Uterus (tissue), 4 donors: ENCODE measurements around the gene SYNE1. TPM values are rescaled to one million over a fixed set of nuclear protein-coding genes. Genes with fewer than 3 reads are reported as not detected.
A peak's percentile ranks its signal among the peaks of the same experiment; 100 is the strongest.

ENCODE experiments used
- DNase-seq, 2 donors: peaks; one replicate each; pipeline ENCODE4 v3.0.0-alpha.2; 2019 to 2020
- H3K27ac ChIP-seq, 2 donors: fragments of 200-600 bp; sonication (generic); 1 replicate in 1 of 2; 2 replicates in 1 of 2; pipeline ENCODE4 v1.5.1; 2016 to 2018
- H3K27me3 ChIP-seq, 2 donors: fragments of 200-600 bp; sonication (generic); one replicate each; pipeline ENCODE4 v1.5.1; 2018 to 2019; ENCODE audit warnings: control low read depth in 1 of 2
- H3K36me3 ChIP-seq, 2 donors: fragments of 200-600 bp; sonication (generic); one replicate each; pipeline ENCODE4 v1.5.1; 2019; ENCODE audit warnings: control low read depth in 1 of 2
- H3K4me1 ChIP-seq, 2 donors: fragments of 200-600 bp; sonication (generic); one replicate each; pipeline ENCODE4 v1.5.1; 2018 to 2019; ENCODE audit warnings: control low read depth in 1 of 2
- H3K4me3 ChIP-seq, 2 donors: fragments of 200-600 bp; sonication (generic); 1 replicate in 1 of 2; 2 replicates in 1 of 2; pipeline ENCODE4 v1.5.1; 2018 to 2019; ENCODE audit warnings: mild to moderate bottlenecking in 1 of 2
- H3K9me3 ChIP-seq, 2 donors: fragments of 200-600 bp; sonication (generic); one replicate each; pipeline ENCODE4 v1.5.1; 2019; ENCODE audit warnings: control low read depth in 1 of 2
- POLR2A ChIP-seq, 2 donors: fragments of 450-650 bp; IDR thresholded peaks; one replicate each; pipeline ENCODE4 v1.6.1; 2016; ENCODE audit warnings: antibody characterized with exemption in 2 of 2, mild to moderate bottlenecking in 1 of 2, moderate library complexity in 1 of 2
- intact Hi-C: fragments of 100-400 bp; cut with DNase I; formaldehyde crosslinking; loops from one replicate; pipeline ENCODE4 v1.15.1; 2023; ENCODE audit warnings: low total_unique reads
- total RNA-seq, 4 donors: library from RNA; depleted of rRNA in 3 of 4; stranded (reverse); fragments of >200 nt in 3 of 4; gene quantifications; one replicate each; pipeline versions ENCODE4 v1.1.0 to v1.2.4, GENCODE V29; 2014 to 2023
- TF ChIP-seq, protein P1 (sequence below), 4 experiments: fragments of 200-600 bp in 2 of 4; fragments of 450-650 bp in 2 of 4; sonication (generic) in 2 of 4; IDR thresholded peaks; one replicate each; pipeline ENCODE4 v1.5.1; 2016 to 2019; ENCODE audit warnings: antibody characterized with exemption in 4 of 4, mild to moderate bottlenecking in 2 of 4, moderate library complexity in 1 of 4
- donor health status: DM: yes; HTN: yes; CAD: no.

Gene SYNE1
- total RNA-seq, 4 donors from 2014 or later: 134 to 339 (median 181) TPM

DNA sequence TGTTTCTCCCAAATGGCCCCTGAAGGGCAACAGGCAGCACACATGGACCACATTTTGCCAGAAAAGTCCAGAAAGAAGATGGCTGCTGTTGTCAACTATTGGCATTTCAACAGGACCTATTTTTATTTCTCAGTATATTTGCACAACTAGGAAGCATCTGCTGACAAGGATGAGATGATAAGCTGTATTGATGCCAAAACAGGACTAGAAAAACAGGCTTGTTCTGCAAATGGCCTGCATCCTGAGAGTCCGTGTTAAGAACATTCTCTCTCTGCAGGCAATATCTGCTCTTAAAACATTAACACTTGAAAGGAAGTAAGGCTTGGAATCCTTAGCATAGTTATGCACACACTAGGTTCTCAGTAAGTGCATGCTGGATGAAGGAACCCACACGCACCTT lies 546.0 kb downstream of the SYNE1 start:
- Histone ChIP-seq H3K9me3 (no peaks in the 10 kb centered on the region), H3K36me3 (no peaks in the 10 kb centered on the region), H3K4me3 (no peak overlapping the region), H3K4me1 (peaks cover 0 to 3% of the 10 kb centered on the region in 2 donors), H3K27me3 (no peaks in the 10 kb centered on the region), H3K27ac (peak overlapping the region; percentile 79 to 81)
- no peak for TF ChIP-seq POLR2A (IDR thresholded peaks at IDR 0.05)
- TF ChIP-seq, protein P1, sequence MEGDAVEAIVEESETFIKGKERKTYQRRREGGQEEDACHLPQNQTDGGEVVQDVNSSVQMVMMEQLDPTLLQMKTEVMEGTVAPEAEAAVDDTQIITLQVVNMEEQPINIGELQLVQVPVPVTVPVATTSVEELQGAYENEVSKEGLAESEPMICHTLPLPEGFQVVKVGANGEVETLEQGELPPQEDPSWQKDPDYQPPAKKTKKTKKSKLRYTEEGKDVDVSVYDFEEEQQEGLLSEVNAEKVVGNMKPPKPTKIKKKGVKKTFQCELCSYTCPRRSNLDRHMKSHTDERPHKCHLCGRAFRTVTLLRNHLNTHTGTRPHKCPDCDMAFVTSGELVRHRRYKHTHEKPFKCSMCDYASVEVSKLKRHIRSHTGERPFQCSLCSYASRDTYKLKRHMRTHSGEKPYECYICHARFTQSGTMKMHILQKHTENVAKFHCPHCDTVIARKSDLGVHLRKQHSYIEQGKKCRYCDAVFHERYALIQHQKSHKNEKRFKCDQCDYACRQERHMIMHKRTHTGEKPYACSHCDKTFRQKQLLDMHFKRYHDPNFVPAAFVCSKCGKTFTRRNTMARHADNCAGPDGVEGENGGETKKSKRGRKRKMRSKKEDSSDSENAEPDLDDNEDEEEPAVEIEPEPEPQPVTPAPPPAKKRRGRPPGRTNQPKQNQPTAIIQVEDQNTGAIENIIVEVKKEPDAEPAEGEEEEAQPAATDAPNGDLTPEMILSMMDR (IDR thresholded peaks at IDR 0.05): no peak
- DNase-seq: no peak
- intact Hi-C loops: no loop called here

DNA sequence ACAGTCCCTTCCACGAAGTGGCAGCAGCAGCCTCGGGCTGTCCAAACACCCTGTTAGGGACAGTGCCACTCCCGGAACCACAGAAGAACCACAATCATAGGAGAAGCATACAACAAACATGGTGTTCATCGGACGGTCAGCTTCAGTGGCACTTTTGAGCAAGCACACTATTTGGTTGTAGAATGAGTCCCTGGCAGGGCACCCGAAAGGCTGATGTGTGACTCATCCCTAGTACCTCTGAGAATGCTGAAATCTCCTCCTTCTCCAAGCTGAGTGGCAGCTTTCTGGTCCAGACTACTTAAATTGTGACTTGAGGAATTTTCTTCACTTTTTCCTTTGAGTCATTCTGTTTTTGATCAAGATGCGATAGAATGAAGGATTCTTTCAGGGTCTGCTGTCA lies 547.2 kb downstream of the SYNE1 start:
- Histone ChIP-seq H3K4me3 (no peak overlapping the region), H3K4me1 (peaks cover 0 to 3% of the 10 kb centered on the region in 2 donors), H3K36me3 (no peaks in the 10 kb centered on the region), H3K9me3 (no peaks in the 10 kb centered on the region), H3K27me3 (no peaks in the 10 kb centered on the region), H3K27ac (peak overlapping the region; percentile 58 to 79)
- intact Hi-C loops: no loop called here
- TF ChIP-seq, protein P1 (IDR thresholded peaks at IDR 0.05): no peak
- TF ChIP-seq POLR2A (IDR thresholded peaks at IDR 0.05): no peak
- peak; percentile 54 to 60 for DNase-seq

DNA sequence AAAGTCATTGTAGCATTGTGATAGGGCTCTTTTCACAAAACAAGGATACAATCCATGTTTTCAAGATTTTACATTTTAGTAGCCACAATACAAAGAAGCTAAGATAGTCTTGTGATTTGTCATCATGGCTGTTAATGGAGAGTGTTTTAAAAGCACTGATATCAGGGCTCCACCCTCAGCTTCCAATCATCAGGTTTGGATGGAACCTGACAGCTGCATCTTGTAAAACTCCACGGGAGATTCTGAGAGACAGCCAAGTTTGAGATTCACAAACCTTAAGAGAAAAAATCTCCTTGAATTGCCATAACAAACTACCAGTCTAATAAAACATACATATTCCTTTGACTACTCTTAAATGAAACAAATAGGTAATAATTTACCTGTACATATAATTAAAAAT lies 549.5 kb downstream of the SYNE1 start:
- Histone ChIP-seq H3K27me3 (no peaks in the 10 kb centered on the region), H3K36me3 (no peaks in the 10 kb centered on the region), H3K4me1 (peaks cover 0 to 3% of the 10 kb centered on the region in 2 donors), H3K4me3 (no peak overlapping the region), H3K9me3 (no peaks in the 10 kb centered on the region), H3K27ac (peak overlapping the region in 1 of 2 donors; percentile 26)
- no peak for DNase-seq
- intact Hi-C loops: no loop called here
- TF ChIP-seq, protein P1 (IDR thresholded peaks at IDR 0.05): no peak
- no peak for TF ChIP-seq POLR2A (IDR thresholded peaks at IDR 0.05)

DNA sequence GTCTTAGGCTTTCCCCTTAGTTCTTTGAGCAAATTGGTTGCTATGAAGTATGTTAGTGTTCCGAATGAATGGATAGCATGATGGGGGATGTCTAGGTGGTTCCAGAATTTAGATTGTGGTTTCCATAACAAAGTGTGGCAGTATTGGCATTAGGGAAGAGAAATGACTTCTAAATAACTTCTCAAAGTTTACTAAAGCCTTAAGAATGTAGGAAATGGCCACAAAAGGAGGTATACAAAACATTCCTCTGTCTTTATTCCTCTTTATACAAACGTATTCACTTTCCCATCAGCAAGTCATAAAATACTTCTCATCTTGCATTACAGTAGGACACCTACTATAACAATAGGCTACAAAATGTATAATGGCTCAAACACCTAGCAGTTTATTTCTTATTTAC lies 550.1 kb downstream of the SYNE1 start:
- Histone ChIP-seq H3K4me3 (no peak overlapping the region), H3K27ac (peak overlapping the region; percentile 22 to 26), H3K9me3 (no peaks in the 10 kb centered on the region), H3K27me3 (no peaks in the 10 kb centered on the region), H3K4me1 (peaks cover 0 to 3% of the 10 kb centered on the region in 2 donors), H3K36me3 (no peaks in the 10 kb centered on the region)
- DNase-seq: no peak
- intact Hi-C loops: no loop called here
- TF ChIP-seq, protein P1 (IDR thresholded peaks at IDR 0.05): no peak
- no peak for TF ChIP-seq POLR2A (IDR thresholded peaks at IDR 0.05)

DNA sequence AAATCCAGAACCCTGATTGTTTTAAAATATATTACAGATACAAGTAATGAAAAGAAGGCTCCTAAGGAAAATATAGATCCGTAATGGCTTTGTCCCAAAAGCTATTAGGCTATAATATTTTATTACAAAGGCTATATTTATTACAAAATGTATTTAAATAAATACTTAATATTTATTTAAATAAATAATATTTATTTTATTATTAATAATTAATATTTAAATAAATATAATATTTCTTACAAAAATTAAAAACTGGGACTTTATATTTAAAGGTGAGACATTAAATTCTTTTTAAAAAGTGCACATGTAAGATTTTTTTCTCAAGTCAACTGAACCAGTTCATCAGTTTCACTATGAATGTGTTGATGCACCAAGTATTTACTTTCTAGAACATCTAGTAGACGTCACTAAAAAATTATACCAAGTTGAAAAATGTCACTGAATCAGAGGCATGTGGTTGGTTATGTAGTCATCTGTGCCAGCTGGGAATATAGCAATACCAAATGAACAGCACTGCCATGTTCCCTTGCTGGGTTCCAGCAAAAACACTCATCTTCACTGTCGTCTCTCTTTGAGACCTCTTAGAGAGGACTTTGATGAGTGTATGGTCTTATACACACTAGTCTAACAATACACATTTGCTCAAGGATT lies 550.8 kb downstream of the SYNE1 start:
- intact Hi-C loops: no loop called here
- H3K9me3 ChIP-seq: no peaks in the 10 kb centered on the region
- DNase-seq: no peak
- no peaks in the 10 kb centered on the region for H3K36me3 ChIP-seq
- no peak overlapping the region for H3K4me3 ChIP-seq
- H3K4me1 ChIP-seq: no peaks in the 10 kb centered on the region
- TF ChIP-seq, protein P1 (IDR thresholded peaks at IDR 0.05): no peak
- TF ChIP-seq POLR2A (IDR thresholded peaks at IDR 0.05): no peak
- H3K27ac ChIP-seq: peak overlapping the region in 1 of 2 donors; percentile 22
- no peaks in the 10 kb centered on the region for H3K27me3 ChIP-seq
